Measurements from ENCODE around the gene MOB2. TPM values are rescaled to one million over a fixed set of nuclear protein-coding genes. Genes with fewer than 3 reads are reported as not detected.

MOB2 gene
- total and polyA plus RNA-seq, 2 donors from 2014 or later = 50.7 to 51.7 TPM

- no peak overlapping the region for H3K4me3 ChIP-seq (ENCODE audit: low read length in 3 of 3)
- no peaks in the 10 kb centered on the region for H3K36me3 ChIP-seq (ENCODE audit: control insufficient read depth in 2 of 3, insufficient read depth in 3 of 3, low read length in 3 of 3)
- H3K9ac ChIP-seq (ENCODE audit: low read length in 3 of 3) = no peak overlapping the region
- H3K27me3 ChIP-seq (ENCODE audit: control insufficient read depth, insufficient read depth, low read length) = no peaks in the 10 kb centered on the region
- H3K27ac ChIP-seq (ENCODE audit: low read depth in 2 of 2, low read length in 2 of 2) = no peak overlapping the region
- H3K4me1 ChIP-seq (ENCODE audit: control insufficient read depth in 2 of 3, insufficient read depth in 2 of 3, low read depth in 1 of 3, low read length in 3 of 3) = no peaks in the 10 kb centered on the region
- no peak for TF ChIP-seq CTCF (IDR thresholded peaks at IDR 0.05; ENCODE audit: borderline replicate concordance, extremely low read depth, insufficient read depth)
- FAIRE-seq = no peak
- no peaks in the 10 kb centered on the region for H3K9me3 ChIP-seq (ENCODE audit: control insufficient read depth in 2 of 3, insufficient read depth in 1 of 3, low read length in 3 of 3)
- intact Hi-C loops (cut with DNase I) = no loop called here
- no peak for DNase-seq
Observed at GRCh38 chr11:1455032-1455762, 31.4 kb downstream of the MOB2 start.

GRCh38 chr11:1454576-1454975 is 32.0 kb downstream of the MOB2 start:
- no peak for TF ChIP-seq CTCF (IDR thresholded peaks at IDR 0.05; ENCODE audit: borderline replicate concordance, extremely low read depth, insufficient read depth)
- Histone ChIP-seq H3K4me1 (ENCODE audit: control insufficient read depth in 2 of 3, insufficient read depth in 2 of 3, low read depth in 1 of 3, low read length in 3 of 3) (no peaks in the 10 kb centered on the region), H3K27me3 (ENCODE audit: control insufficient read depth, insufficient read depth, low read length) (no peaks in the 10 kb centered on the region), H3K36me3 (ENCODE audit: control insufficient read depth in 2 of 3, insufficient read depth in 3 of 3, low read length in 3 of 3) (no peaks in the 10 kb centered on the region), H3K4me3 (ENCODE audit: low read length in 3 of 3) (no peak overlapping the region), H3K9ac (ENCODE audit: low read length in 3 of 3) (no peak overlapping the region), H3K9me3 (ENCODE audit: control insufficient read depth in 2 of 3, insufficient read depth in 1 of 3, low read length in 3 of 3) (no peaks in the 10 kb centered on the region), H3K27ac (ENCODE audit: low read depth in 2 of 2, low read length in 2 of 2) (no peak overlapping the region)
- DNase-seq = no peak
- intact Hi-C loops (cut with DNase I) = no loop called here
- FAIRE-seq = no peak

- Histone ChIP-seq H3K4me3 (ENCODE audit: low read length in 3 of 3) (no peak overlapping the region), H3K36me3 (ENCODE audit: control insufficient read depth in 2 of 3, insufficient read depth in 3 of 3, low read length in 3 of 3) (no peaks in the 10 kb centered on the region), H3K27ac (ENCODE audit: low read depth in 2 of 2, low read length in 2 of 2) (no peak overlapping the region), H3K27me3 (ENCODE audit: control insufficient read depth, insufficient read depth, low read length) (no peaks in the 10 kb centered on the region), H3K9me3 (ENCODE audit: control insufficient read depth in 2 of 3, insufficient read depth in 1 of 3, low read length in 3 of 3) (no peaks in the 10 kb centered on the region), H3K4me1 (ENCODE audit: control insufficient read depth in 2 of 3, insufficient read depth in 2 of 3, low read depth in 1 of 3, low read length in 3 of 3) (no peaks in the 10 kb centered on the region), H3K9ac (ENCODE audit: low read length in 3 of 3) (no peak overlapping the region)
- intact Hi-C loops (cut with DNase I) = no loop called here
- DNase-seq (peak in 3 of 5 donors; percentile 62 to 81 (median 74)), FAIRE-seq (no peak)
- TF ChIP-seq CTCF (IDR thresholded peaks at IDR 0.05; ENCODE audit: borderline replicate concordance, extremely low read depth, insufficient read depth) = no peak
Observed at GRCh38 chr11:1453611-1454034, 33.0 kb downstream of the MOB2 start.

Data from kidney (tissue), 14 donors.